Breast epithelium (tissue), 4 donors: ENCODE measurements around the gene CCDC169. TPM values are rescaled to one million over a fixed set of nuclear protein-coding genes. Genes with fewer than 3 reads are reported as not detected.

Experiments used
- DNase-seq, 2 donors: peaks; one replicate each; pipeline ENCODE4 v3.0.0-alpha.2; 2019; ENCODE audit warnings: low spot score in 2 of 2
- H3K27ac ChIP-seq, 2 donors: fragments of 200-600 bp; sonication (generic) in 1 of 2; one replicate each; pipeline ENCODE4 v1.5.1; 2016 to 2019; ENCODE audit warnings: mild to moderate bottlenecking in 1 of 2
- H3K27me3 ChIP-seq, 2 donors: fragments of 200-600 bp; sonication (generic) in 1 of 2; one replicate each; pipeline versions ENCODE4 v1.5.1 to v1.6.0; 2017 to 2019; ENCODE audit warnings: control low read depth in 1 of 2, mild to moderate bottlenecking in 1 of 2
- H3K36me3 ChIP-seq: fragments of 200-600 bp; one replicate; pipeline ENCODE4 v1.5.1; 2019
- H3K4me1 ChIP-seq, 2 donors: fragments of 200-600 bp; sonication (generic); one replicate each; pipeline ENCODE4 v1.5.1; 2016 to 2019; ENCODE audit warnings: control low read depth in 1 of 2
- H3K4me3 ChIP-seq, 3 donors: fragments of 200-600 bp; sonication (generic); 1 replicate in 2 of 3; 2 replicates in 1 of 3; pipeline ENCODE4 v1.5.1; 2016 to 2019; ENCODE audit warnings: mild to moderate bottlenecking in 3 of 3, moderate library complexity in 2 of 3
- H3K9me3 ChIP-seq, 2 donors: fragments of 200-600 bp; sonication (generic) in 1 of 2; one replicate each; pipeline ENCODE4 v1.5.1; 2016 to 2019; ENCODE audit warnings: control low read depth in 1 of 2
- CTCF ChIP-seq, 3 donors: fragments of 450-650 bp; IDR thresholded peaks; one replicate each; pipeline ENCODE4 v1.5.1; 2016 to 2017; ENCODE audit warnings: antibody characterized with exemption in 3 of 3, mild to moderate bottlenecking in 3 of 3, moderate library complexity in 3 of 3
- POLR2A ChIP-seq: fragments of 450-650 bp; IDR thresholded peaks from one replicate; pipeline ENCODE4 v1.6.1; 2016; ENCODE audit warnings: antibody characterized with exemption, mild to moderate bottlenecking, moderate library complexity
- POLR2AphosphoS5 ChIP-seq, 3 donors: sonication (generic); formaldehyde crosslinking; IDR thresholded peaks; one replicate each; pipeline ENCODE4 v1.6.1; 2017; ENCODE audit warnings: antibody characterized with exemption in 3 of 3
- intact Hi-C: fragments of 100-400 bp; cut with DNase I; formaldehyde crosslinking; loops from one replicate; pipeline ENCODE4 v1.15.1; 2023; ENCODE audit warnings: low total_unique reads
- total RNA-seq, 3 donors: library from RNA; depleted of rRNA; stranded (reverse); fragments of >200 nt; gene quantifications; one replicate each; pipeline ENCODE4 v1.1.0, GENCODE V29; 2016

Gene CCDC169
- total RNA-seq = 1 to 10 TPM in 2 of 3 donors, under 1 TPM in 1; 0.73 to 2.9 (median 1.1) TPM

GRCh38 chr13:36297366-36298338 lies at the start of gene CCDC169:
Gene CCDC169, minus strand, starts transcription at chr13:36297814. Its CDS starts 95 bp downstream, at chr13:36297719.
- Histone ChIP-seq H3K27ac (peak within 1 kb of the TSS; percentile 46 to 63), H3K4me3 (peak within 1 kb of the TSS; percentile 53 to 74 (median 59)), H3K36me3 (no peaks in the 10 kb centered on the region), H3K4me1 (no peaks in the 10 kb centered on the region), H3K27me3 (no peaks in the 10 kb centered on the region), H3K9me3 (no peaks in the 10 kb centered on the region)
- intact Hi-C loops = no loop called here
- no peak for TF ChIP-seq CTCF (IDR thresholded peaks at IDR 0.05)
- peak; percentile 13 for TF ChIP-seq POLR2A
- TF ChIP-seq POLR2AphosphoS5 (IDR thresholded peaks at IDR 0.05) = peak in 2 of 3 donors; percentile 23 to 76
- peak; percentile 64 to 68 for DNase-seq

- H3K36me3 ChIP-seq = no peaks in the 10 kb centered on the region
- TF ChIP-seq CTCF (IDR thresholded peaks at IDR 0.05) (peak; percentile 87 to 97 (median 97)), POLR2A (peak; percentile 57), POLR2AphosphoS5 (IDR thresholded peaks at IDR 0.05) (peak; percentile 83 to 89 (median 84))
- peak within 1 kb of the TSS; percentile 70 to 87 (median 86) for H3K4me3 ChIP-seq
- peak within 1 kb of the TSS; percentile 97 to 99 for H3K27ac ChIP-seq
- no peaks in the 10 kb centered on the region for H3K27me3 ChIP-seq
- no peaks in the 10 kb centered on the region for H3K4me1 ChIP-seq
- H3K9me3 ChIP-seq = no peaks in the 10 kb centered on the region
- intact Hi-C loops = no loop called here
- peak; percentile 86 to 87 for DNase-seq
These were observed 48.8 kb upstream of the CCDC169 start, which contains the start of gene SPART for GRCh38 chr13:36346222-36347083. Gene SPART, minus strand, starts transcription at chr13:36346394. Its CDS starts 10,564 bp downstream, at chr13:36335830.

- no peaks in the 10 kb centered on the region for H3K4me1 ChIP-seq
- H3K36me3 ChIP-seq = no peaks in the 10 kb centered on the region
- DNase-seq = peak in 1 of 2 donors; percentile 68
- TF ChIP-seq CTCF (IDR thresholded peaks at IDR 0.05) (no peak), POLR2A (peak; percentile 69), POLR2AphosphoS5 (IDR thresholded peaks at IDR 0.05) (peak; percentile 84 to 88 (median 88))
- no peaks in the 10 kb centered on the region for H3K9me3 ChIP-seq
- H3K27ac ChIP-seq = peak overlapping the region; percentile 97 to 99
- H3K27me3 ChIP-seq = no peaks in the 10 kb centered on the region
- intact Hi-C loops = no loop called here
- peak overlapping the region; percentile 70 to 87 (median 86) for H3K4me3 ChIP-seq
These were observed 48.0 kb upstream of the CCDC169 start for GRCh38 chr13:36345438-36346221.

GRCh38 chr13:36344886-36345437 lies 47.3 kb upstream of the CCDC169 start:
- intact Hi-C loops = no loop called here
- no peak for DNase-seq
- TF ChIP-seq CTCF (IDR thresholded peaks at IDR 0.05) = no peak
- TF ChIP-seq POLR2AphosphoS5 (IDR thresholded peaks at IDR 0.05) = no peak
- no peak for TF ChIP-seq POLR2A

More at GRCh38 chr13:36344886-36345437, 47.3 kb upstream of the CCDC169 start:
- no peaks in the 10 kb centered on the region for H3K36me3 ChIP-seq
- H3K4me1 ChIP-seq = no peaks in the 10 kb centered on the region
- H3K4me3 ChIP-seq = peak overlapping the region; percentile 70 to 87 (median 86)
- no peaks in the 10 kb centered on the region for H3K9me3 ChIP-seq
- no peaks in the 10 kb centered on the region for H3K27me3 ChIP-seq
- H3K27ac ChIP-seq = peak overlapping the region; percentile 97 to 99
